Upper lobe of left lung (tissue), 4 donors: Measurements from ENCODE around the gene CDH15.

Source experiments
- EP300 ChIP-seq, 4 donors: sonication (generic); formaldehyde crosslinking; IDR thresholded peaks; one replicate each; pipeline ENCODE4 v1.5.1; 2017; ENCODE audit warnings: antibody characterized with exemption in 4 of 4, control low read depth in 2 of 4
- POLR2A ChIP-seq, 4 donors: fragments of 450-650 bp; IDR thresholded peaks; one replicate each; pipeline ENCODE4 v1.5.1; 2016 to 2017; ENCODE audit warnings: antibody characterized with exemption in 4 of 4, mild to moderate bottlenecking in 2 of 4
- POLR2AphosphoS5 ChIP-seq, 2 donors: sonication (generic); formaldehyde crosslinking; IDR thresholded peaks; one replicate each; pipeline ENCODE4 v1.5.1; 2017; ENCODE audit warnings: antibody characterized with exemption in 2 of 2
- TF ChIP-seq, protein P1 (sequence below), 6 experiments: fragments of 450-650 bp in 4 of 6; fragments of 200-600 bp in 2 of 6; sonication (generic) in 2 of 6; IDR thresholded peaks; one replicate each; pipeline ENCODE4 v1.5.1; 2016 to 2019; ENCODE audit warnings: antibody characterized with exemption in 6 of 6

DNA sequence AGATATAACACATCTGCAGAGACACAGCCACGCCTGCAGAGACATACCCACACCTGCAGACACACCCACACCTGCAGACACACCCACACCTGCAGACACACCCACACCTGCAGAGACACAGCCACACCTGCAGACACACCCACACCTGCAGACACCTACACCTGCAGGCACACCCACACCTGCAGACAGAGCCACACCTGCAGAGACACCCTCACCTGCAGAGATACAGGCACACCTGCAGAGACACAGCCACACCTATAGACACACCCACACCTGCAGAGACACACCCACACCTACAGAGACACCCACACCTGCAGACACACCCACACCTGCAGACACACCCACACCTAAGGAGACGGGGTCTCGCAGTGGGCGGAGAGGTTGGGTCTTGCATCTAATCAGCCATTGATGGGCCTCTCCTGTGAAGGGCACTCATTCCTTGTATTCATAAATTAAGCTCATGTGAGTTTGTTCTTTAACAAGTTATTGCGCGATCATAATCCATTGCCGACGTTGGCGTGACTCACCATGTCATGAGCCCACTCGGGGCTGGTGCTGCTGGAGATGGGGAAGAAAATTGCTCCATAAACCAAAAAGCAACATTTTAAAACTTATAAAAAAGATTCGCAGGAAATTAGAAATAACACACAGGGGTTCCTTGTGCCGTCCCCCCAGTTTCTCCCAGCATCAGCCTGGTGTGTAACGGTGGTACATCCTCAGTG is 28.9 kb upstream of the CDH15 start:
- TF ChIP-seq, protein P1, sequence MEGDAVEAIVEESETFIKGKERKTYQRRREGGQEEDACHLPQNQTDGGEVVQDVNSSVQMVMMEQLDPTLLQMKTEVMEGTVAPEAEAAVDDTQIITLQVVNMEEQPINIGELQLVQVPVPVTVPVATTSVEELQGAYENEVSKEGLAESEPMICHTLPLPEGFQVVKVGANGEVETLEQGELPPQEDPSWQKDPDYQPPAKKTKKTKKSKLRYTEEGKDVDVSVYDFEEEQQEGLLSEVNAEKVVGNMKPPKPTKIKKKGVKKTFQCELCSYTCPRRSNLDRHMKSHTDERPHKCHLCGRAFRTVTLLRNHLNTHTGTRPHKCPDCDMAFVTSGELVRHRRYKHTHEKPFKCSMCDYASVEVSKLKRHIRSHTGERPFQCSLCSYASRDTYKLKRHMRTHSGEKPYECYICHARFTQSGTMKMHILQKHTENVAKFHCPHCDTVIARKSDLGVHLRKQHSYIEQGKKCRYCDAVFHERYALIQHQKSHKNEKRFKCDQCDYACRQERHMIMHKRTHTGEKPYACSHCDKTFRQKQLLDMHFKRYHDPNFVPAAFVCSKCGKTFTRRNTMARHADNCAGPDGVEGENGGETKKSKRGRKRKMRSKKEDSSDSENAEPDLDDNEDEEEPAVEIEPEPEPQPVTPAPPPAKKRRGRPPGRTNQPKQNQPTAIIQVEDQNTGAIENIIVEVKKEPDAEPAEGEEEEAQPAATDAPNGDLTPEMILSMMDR (IDR thresholded peaks at IDR 0.05), result no peak
- TF ChIP-seq POLR2AphosphoS5 (IDR thresholded peaks at IDR 0.05), result no peak
- no peak for TF ChIP-seq POLR2A (IDR thresholded peaks at IDR 0.05)
- no peak for TF ChIP-seq EP300 (IDR thresholded peaks at IDR 0.05)
